Measurements from ENCODE around the gene CNTNAP1.

CNTNAP1 gene

DNA sequence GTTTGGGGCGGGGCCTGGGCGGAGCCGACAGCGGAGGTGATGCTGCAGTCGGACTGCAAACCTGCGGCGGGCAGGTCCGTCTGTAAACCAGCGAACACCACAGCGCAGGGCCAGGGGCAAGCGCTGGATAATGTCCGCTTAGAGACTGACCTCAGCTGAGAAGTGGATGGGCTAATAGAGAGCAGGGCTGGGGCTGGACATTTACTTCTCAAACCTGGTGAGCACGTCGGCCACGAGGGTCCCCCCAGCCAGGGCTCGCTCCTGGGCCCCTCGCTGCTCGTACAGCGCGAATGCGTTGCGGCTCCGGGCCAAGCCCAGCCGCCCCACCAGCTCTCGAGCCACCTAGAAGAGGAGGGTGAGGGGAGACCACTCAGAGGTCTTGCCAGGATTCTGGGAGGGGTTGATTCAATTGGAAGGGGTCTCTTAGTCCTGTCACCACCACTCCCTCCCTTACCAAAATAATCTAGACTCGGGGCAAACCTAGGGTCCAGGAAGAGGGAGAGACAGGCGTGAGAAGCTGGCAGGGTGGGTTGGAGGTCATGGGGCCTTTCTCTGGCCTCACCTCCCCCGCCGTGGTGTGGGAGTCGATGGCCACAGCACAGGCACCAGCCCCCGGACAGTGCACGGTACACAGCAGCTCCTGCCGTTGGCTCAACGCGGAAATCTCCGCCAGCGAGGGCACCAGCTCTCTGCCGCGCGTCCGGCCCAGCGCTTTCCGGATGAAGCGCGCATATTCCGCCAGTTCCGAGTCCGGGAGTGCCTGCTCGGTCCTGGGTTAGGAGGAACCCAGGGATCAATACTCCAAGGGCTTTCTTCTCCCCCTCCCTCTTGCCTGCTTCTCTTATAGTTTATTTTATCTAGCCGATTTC lies 11.3 kb upstream of the CNTNAP1 start:
- DNase-seq, result no peak

DNA sequence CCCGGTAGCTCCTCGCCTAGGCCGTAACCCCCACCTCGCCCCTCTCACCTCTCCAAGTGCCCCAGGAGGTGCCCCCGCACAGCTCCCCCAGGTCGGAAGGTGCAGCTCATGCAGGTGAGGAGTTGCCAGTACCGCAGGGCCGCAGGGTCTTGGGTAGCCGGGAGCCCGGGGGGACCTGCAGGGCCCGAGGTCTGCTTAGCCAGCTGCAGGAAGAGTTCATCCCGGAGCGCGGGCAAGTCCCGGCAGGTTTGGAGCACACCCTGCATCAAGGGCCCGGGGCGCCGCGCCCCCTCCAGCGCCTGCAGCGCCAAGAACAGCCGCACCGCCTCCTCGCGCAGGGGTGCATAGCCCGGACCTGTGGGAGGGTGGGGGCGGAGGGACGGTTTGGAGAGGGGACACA lies 10.3 kb upstream of the CNTNAP1 start:
- DNase-seq, result no peak

- DNase-seq, result no peak
Measured at GRCh38 chr17:42673266-42673884, 9.0 kb upstream of the CNTNAP1 start.

DNA sequence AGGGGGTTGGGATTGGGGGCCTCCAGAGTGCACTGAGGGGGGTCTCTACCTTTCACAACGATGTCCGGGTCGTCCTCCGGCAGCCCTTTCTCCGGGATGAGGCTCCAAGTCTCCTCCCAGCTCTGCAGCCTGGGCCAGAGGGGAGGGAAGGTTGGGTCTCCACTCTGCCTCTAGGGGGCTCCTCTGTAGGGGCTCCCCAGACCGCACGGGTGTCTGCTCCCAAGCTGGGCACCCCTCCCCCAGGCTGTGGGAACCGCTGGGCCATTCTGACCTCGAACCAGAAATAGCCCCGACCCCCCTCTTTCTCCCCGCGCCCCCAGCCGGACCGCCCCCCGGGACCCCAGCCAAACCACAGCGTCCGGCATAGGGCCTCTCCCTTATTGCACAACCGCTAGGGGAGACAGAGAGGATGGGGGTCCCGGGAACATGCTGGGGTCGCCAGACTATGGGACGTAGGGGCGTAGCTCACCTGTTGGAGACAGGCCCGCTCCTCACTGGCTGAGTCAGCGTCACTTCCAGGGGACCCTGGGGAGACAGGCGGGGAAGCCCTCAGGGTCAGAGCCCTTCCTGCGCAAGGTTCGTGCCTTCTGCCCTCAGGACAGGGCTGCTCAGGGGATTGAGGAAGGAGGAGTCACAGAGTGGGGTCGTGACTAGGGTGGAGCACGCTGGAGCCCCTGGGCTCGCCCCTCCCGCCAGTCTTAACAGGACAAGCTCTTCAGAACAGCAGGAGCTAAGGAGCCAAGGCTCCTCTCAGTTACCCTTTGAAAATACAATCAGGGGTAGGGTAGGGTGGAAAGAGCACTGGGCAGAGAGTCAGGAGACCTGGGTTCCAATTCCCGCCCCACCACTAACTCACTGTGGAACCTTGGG lies 8.2 kb upstream of the CNTNAP1 start:
- no peak for DNase-seq

DNA sequence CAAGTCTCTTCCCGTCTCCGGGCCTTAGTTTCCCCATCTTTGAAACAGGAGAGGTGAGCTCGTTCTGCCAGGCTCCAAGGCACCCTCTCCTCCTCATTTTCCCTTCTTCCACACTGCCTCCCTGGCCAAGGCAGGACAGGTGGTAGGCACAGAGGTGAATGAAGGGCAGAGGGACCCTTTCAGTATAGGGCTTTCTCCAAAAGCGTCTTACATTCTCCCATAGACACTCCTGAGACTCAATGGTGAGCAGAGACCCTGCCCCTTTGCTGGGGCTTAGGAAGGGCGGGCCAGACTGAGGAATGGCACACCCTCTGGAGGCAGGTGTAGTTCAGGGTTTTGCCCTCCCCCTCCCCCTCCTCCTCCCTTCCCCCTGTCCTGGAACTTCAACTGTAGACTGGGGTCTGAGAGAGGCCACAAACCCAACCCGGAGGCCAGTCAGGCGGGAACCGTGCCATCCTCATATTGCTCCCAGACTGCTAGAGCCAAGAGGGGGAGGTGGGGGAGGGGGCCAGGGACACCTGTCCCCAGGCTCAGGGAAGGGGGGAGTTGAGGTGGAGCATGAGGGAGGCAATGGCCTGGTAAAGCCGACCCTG lies 7.5 kb upstream of the CNTNAP1 start:
- DNase-seq, result no peak

GRCh38 chr17:42675348-42675964 lies 6.9 kb upstream of the CNTNAP1 start:
- no peak for DNase-seq

- DNase-seq, result no peak
Measured at GRCh38 chr17:42675965-42676423, 6.3 kb upstream of the CNTNAP1 start.

DNA sequence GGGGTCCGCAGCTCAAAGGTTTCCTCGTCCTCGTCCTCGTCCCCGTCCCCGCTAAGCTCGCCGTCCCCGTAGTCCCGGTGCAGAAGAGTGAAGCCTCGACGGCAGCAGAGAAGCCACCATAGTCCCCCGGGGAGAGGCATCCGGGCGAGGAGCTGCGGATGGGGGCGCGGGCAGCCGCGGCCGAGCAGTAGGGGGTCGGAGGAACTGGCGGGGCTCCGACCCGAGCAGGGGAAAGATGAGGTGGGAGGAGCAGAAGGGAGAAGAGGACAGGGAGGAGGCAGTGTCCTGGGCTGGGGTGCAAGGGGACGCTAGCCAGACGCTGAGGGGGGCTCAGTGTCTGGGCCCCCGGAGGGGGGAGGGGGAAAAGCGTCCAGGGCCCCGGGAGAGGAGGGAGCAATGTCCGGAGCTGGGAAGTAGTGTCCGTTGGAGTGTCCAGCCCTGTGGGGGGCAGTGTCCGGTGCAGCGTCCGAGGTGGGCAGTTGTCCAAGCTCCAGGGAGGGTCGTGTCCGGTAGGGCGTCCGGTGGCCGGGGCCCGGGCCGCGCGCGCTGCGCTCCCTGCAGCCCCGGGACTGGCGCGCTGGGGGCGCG lies 5.8 kb upstream of the CNTNAP1 start, which contains the start of gene PLEKHH3:
Gene PLEKHH3 (minus strand): TSS at position 571 of the 588 bp plus-strand sequence. CDS start 431 bp downstream, at position 140.
- DNase-seq, result peak in 1 of 2 experiments; percentile 50

GRCh38 chr17:42677012-42677857 lies 5.1 kb upstream of the CNTNAP1 start:
- peak; percentile 98 to 99 for DNase-seq

- peak; percentile 84 to 85 for DNase-seq
Measured at GRCh38 chr17:42677921-42678781, 4.2 kb upstream of the CNTNAP1 start.

GRCh38 chr17:42678951-42679491 lies 3.3 kb upstream of the CNTNAP1 start:
- peak; percentile 17 to 45 for DNase-seq

DNA sequence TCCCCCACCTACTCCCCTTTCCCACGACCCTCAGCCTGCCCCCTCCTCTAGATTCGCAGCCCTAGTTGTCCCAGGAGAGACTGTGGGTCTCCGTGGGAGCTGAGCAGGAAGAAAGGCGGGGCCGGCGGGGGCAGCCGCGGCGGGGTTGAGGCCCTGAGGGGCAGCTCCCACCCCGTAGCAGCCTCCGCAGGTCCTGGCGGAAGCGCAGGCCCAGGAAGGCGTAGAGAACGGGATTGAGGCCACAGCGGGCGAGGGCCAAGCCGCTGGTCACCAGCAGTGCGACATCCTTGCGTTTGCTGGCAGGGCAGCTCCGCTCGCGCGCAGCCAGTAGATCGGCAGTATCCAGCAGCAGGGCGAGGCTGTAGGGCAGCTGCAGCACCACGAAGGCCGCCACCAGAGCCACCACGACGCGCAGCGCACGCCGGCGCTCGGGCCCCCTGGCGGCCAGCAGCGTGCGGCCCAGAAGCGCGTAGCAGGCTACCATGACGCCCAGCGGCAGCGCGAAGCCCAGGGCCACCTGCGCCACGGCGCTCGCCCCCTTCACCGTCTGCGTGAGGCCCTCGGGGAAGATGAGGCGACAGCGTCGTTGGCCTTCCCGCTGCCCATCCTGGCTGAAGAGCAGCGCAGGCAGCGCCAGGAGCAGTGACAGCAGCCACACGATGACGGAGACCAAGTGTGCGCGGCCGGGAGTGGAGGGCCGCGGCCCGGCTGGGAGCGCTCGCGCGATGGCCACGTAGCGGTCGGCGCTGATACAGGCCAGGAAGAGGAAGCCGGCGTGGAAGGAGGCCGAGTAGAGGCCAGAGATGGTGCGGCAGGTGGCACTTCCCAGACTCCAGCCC lies 2.6 kb upstream of the CNTNAP1 start:
- DNase-seq, result peak; percentile 55 to 83

DNA sequence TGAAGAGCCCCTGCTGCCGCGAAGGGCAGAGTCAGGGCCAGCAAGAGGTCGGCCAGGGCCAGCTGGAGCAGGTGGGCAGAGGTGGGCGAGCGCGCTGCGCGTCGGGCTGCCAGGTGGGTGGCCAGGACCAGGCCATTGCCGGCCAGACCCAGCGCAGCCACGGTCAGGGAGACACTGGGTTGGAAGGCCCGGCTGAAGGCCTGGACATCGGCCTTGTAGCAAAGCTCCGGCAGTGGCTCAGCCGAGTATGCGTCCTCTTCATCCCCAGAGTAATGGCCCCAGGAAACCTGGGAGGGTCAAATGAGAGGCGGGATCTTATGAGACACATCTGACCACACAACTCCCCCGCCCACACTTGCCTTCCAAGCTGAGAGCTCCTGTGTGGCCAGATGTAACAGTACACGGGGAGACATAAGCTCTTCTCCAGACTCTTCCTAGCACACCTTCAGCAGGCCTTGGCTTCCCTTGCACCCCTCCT lies 2.0 kb upstream of the CNTNAP1 start:
- DNase-seq, result peak; percentile 27 to 33

DNA sequence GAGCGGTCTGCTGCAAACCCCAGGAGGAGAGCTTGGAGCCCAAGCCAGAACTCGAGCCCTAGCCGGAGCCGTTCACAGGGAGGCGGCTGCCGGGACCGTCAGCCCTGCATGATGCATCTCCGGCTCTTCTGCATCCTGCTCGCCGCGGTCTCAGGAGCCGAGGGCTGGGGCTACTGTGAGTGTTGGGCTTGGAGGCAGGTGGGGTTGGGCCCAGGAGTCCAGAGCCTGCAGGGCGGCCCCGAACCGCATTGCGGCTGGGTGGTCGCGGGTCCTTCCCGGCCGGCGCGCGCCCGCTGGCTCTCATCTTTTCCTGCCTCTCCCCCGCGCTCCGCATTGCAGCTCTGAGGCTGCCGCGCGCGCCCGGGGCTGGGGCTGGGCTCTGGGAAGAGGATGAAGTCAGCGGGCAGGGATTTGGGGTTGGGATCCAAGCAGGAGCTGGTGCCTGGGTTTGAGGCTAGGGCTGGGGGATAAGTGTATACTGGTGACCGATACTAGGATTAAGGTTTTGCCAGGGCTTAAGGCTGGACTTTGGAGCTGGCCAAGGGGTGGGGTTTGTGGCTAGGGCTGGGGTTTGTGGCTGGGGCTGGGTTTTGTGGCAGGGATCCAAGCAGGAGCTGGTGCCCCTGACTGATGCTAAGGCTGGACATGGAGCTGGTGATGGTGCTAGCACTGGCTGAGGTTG lies 532 bp downstream of the CNTNAP1 start:
- DNase-seq, result no peak

- no peak for DNase-seq
Measured at GRCh38 chr17:42683407-42684034, 1.2 kb downstream of the CNTNAP1 start.

DNA sequence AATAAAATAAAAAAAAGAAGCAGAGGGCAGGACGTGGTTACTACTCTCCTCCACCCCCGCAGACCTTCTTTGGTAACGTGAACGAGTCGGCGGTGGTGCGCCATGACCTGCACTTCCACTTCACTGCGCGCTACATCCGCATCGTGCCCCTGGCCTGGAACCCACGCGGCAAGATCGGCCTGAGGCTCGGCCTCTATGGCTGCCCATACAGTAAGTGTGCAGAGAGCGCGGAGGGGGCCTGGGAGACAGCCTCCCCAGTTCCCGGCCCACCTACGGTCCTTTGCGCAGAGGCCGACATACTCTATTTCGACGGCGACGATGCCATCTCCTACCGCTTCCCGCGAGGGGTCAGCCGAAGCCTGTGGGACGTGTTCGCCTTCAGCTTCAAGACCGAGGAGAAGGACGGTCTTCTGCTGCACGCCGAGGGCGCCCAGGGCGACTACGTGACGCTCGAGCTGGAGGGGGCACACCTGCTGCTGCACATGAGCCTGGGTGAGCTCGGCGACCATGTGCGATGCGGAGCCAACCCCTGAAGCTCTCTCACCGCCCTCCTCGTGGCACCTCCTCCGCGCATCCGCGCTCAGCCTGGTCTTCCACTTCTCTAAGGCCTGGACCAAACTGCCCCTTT lies 2.7 kb downstream of the CNTNAP1 start:
- no peak for DNase-seq

DNA sequence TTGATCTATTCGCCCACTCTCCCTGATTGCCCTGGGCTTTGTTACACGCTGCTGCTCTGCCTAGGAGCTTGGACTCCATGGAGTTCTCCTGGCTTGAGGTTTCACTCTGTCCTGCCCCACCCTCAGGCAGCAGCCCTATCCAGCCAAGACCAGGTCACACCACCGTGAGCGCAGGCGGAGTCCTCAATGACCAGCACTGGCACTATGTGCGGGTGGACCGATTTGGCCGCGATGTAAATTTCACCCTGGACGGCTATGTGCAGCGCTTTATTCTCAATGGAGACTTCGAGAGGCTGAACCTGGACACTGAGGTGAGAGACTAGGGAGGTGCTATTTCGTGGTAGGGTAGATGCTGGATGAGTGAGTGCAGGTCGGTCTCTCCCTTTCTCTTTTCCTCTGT lies 3.5 kb downstream of the CNTNAP1 start:
- DNase-seq, result no peak

Data from NCI-H1930 (cell line).